ENCODE results near the gene TSPAN4. TPM values are rescaled to one million over a fixed set of nuclear protein-coding genes. Genes with fewer than 3 reads are reported as not detected.

Gene TSPAN4
- total and polyA plus RNA-seq, 2 of the 13 experiments (the other 11 are each of a cell fraction or from before 2014, with no cell fraction given): 31.7 to 68.3 TPM

GRCh38 chr11:843818-844692 lies 1.4 kb downstream of the TSPAN4 start (continued):
- TF ChIP-seq ZNF572 (CRISPR knock-in tag; IDR thresholded peaks at IDR 0.05) (0 out of 2 replicates have a peak, but pooled peaks have one; percentile 48), FOSL1 (CRISPR knock-in tag; IDR thresholded peaks at IDR 0.05; ENCODE audit: borderline replicate concordance) (no peak), NPAS2 (CRISPR knock-in tag; IDR thresholded peaks at IDR 0.05; ENCODE audit: borderline replicate concordance) (0 out of 2 replicates have a peak, but pooled peaks have one; percentile 92), CREM (IDR thresholded peaks at IDR 0.05) (no peak; the same call in 1 of the 2 replicates), CREM (CRISPR knock-in tag; IDR thresholded peaks at IDR 0.05) (no peak), MZF1 (CRISPR knock-in tag; IDR thresholded peaks at IDR 0.05; ENCODE audit: borderline replicate concordance) (no peak; the same call in 1 of the 2 replicates), RCOR2 (CRISPR knock-in tag; IDR thresholded peaks at IDR 0.05) (no peak), TBX3 (IDR thresholded peaks at IDR 0.05; ENCODE audit: borderline replicate concordance) (no peak), KDM3A (CRISPR knock-in tag; IDR thresholded peaks at IDR 0.05; ENCODE audit: low read depth) (no peak), HMGXB4 (CRISPR knock-in tag; IDR thresholded peaks at IDR 0.05; ENCODE audit: borderline replicate concordance in 1 of 2, low read depth in 1 of 2) (0 out of 4 replicates have a peak, but pooled peaks have one; percentile 16 to 38), ZNF503 (CRISPR knock-in tag; IDR thresholded peaks at IDR 0.05) (no peak; the same call in 1 of the 2 replicates), HIC2 (CRISPR knock-in tag; IDR thresholded peaks at IDR 0.05; ENCODE audit: low read depth) (peak; percentile 55; the same call in 1 of the 2 replicates), HOMEZ (CRISPR knock-in tag; IDR thresholded peaks at IDR 0.05; ENCODE audit: low read depth) (0 out of 2 replicates have a peak, but pooled peaks have one; percentile 15), ZNF451 (CRISPR knock-in tag; IDR thresholded peaks at IDR 0.05) (peak; percentile 41; the same call in 1 of the 2 replicates), ZBTB33 (CRISPR knock-in tag; IDR thresholded peaks at IDR 0.05) (peak; percentile 22; the same call in 1 of the 2 replicates)
